K562 (cell line): ENCODE results near the gene LDLRAD3. TPM values are rescaled to one million over a fixed set of nuclear protein-coding genes. Genes with fewer than 3 reads are reported as not detected.

ENCODE experiments used
- ATAC-seq: fragments of 200-7000 bp; cut with Tn5 transposase; 3 replicates; pipeline ENCODE4 v1.9.1; 2020; ENCODE audit warnings: moderate library complexity
- BruUV-seq: library from RNA; stranded (reverse); fragments of 400-500 nt; replicated peaks from 2 replicates; lab custom pipeline; 2021; lab: Mats Ljungman, UMichigan
- CTCF ChIA-PET: fragments of 300-600 bp; formaldehyde crosslinking; extraction: SDS; loops from one replicate; lab custom pipeline; 2021; ENCODE audit warnings: low intra/inter-chr PET ratio; lab: Yijun Ruan, JAX
- POLR2A ChIA-PET: fragments of 300-600, 350-650 bp; sonication (Branson Sonifier 250); formaldehyde crosslinking; extraction: SDS; loops from one replicate; lab custom pipeline; 2021; ENCODE audit warnings: antibody characterized with exemption, inconsistent platforms; lab: Yijun Ruan, JAX
- DNase-seq, 4 experiments: peaks; one replicate each; pipeline versions ENCODE4 v3.0.0 to v3.0.0-alpha.2; 2011 to 2018; ENCODE audit warnings: low spot score in 3 of 4, mixed read lengths in 3 of 4; ENCODE audit errors: extremely low read depth in 1 of 4
- FAIRE-seq: peaks from 2 replicates; lab custom pipeline; 2011; peaks lifted over from hg19 to GRCh38; lab: Jason Lieb, UNC
- H2AFZ ChIP-seq: 2 replicates; pipeline ENCODE4 v1.6.0; 2011; ENCODE audit warnings: low read depth, low read length, control low read depth, inconsistent platforms
- H3K27ac ChIP-seq: fragments of 200-600 bp; 3 replicates; pipeline ENCODE4 v1.8.0; 2011; ENCODE audit warnings: low read depth, mild to moderate bottlenecking, control low read depth, inconsistent platforms, low read length, moderate library complexity, mixed read lengths; ENCODE audit errors: extremely low read depth
- H3K27me3 ChIP-seq, 2 experiments: fragments of 300-600 bp in 1 of 2; 2 replicates in 1 of 2; 3 replicates in 1 of 2; pipeline versions ENCODE4 v1.6.0 to v1.8.0; 2011; ENCODE audit warnings: inconsistent platforms in 2 of 2, low read length in 2 of 2, mild to moderate bottlenecking in 1 of 2, mixed read lengths in 1 of 2, moderate library complexity in 1 of 2; ENCODE audit not compliant: control insufficient read depth in 2 of 2, insufficient read depth in 2 of 2
- H3K36me3 ChIP-seq: fragments of 300-600 bp; 3 replicates; pipeline ENCODE4 v1.8.0; 2011; ENCODE audit warnings: mild to moderate bottlenecking, low read length, inconsistent platforms; ENCODE audit not compliant: control insufficient read depth, insufficient read depth
- H3K4me1 ChIP-seq, 2 experiments: fragments of 200-600 bp in 1 of 2; replicated peaks in 1 of 2; 2 replicates in 1 of 2; 3 replicates in 1 of 2; pipeline versions ENCODE4 v1.5.1 to v1.8.0; 2011; ENCODE audit warnings: inconsistent platforms in 2 of 2, low read length in 2 of 2, mild to moderate bottlenecking in 1 of 2, mixed read lengths in 1 of 2, moderate library complexity in 1 of 2; ENCODE audit not compliant: control insufficient read depth in 2 of 2, insufficient read depth in 2 of 2
- H3K4me2 ChIP-seq: 2 replicates; pipeline ENCODE4 v1.6.1; 2011; ENCODE audit warnings: low read length, control low read depth, inconsistent platforms, mixed read lengths; ENCODE audit not compliant: insufficient read depth
- H3K4me3 ChIP-seq: fragments of 200-600 bp; sonication (generic), shearing (Covaris generic); 2 replicates; pipeline ENCODE4 v1.5.1; 2016; ENCODE audit warnings: control low read depth, inconsistent platforms
- H3K79me2 ChIP-seq: fragments of 200-600 bp; 3 replicates; pipeline ENCODE4 v1.8.0; 2011; ENCODE audit warnings: low read length, inconsistent platforms; ENCODE audit not compliant: control insufficient read depth, insufficient read depth
- H3K9ac ChIP-seq, 2 experiments: 2 replicates each; pipeline versions ENCODE4 v1.6.0 to v1.6.1; 2011; ENCODE audit warnings: low read depth in 2 of 2, low read length in 2 of 2, control low read depth in 1 of 2, inconsistent platforms in 1 of 2, mild to moderate bottlenecking in 1 of 2, mixed read lengths in 1 of 2; ENCODE audit not compliant: insufficient read depth in 1 of 2
- H3K9me1 ChIP-seq: one replicate; pipeline ENCODE4 v1.6.0; 2011; ENCODE audit warnings: inconsistent platforms, mild to moderate bottlenecking, low read length, moderate library complexity; ENCODE audit not compliant: control insufficient read depth, insufficient read depth
- H3K9me3 ChIP-seq: replicated peaks from 2 replicates; pipeline ENCODE4 v1.5.1; 2011; ENCODE audit warnings: low read depth, low read length, inconsistent platforms; ENCODE audit not compliant: control insufficient read depth, insufficient read depth
- H4K20me1 ChIP-seq: replicated peaks from 2 replicates; pipeline ENCODE4 v1.6.1; 2011; ENCODE audit warnings: low read length, inconsistent platforms, mixed read lengths; ENCODE audit not compliant: control insufficient read depth, insufficient read depth
- HNRNPUL1 ChIP-seq: fragments of 200-400 bp; formaldehyde crosslinking; IDR thresholded peaks from 2 replicates; pipeline ENCODE4 v1.6.1; 2017; ENCODE audit warnings: low read length
- MEIS2 ChIP-seq: fragments of 450-650 bp; IDR thresholded peaks from 2 replicates; pipeline ENCODE4 v1.6.1; 2014; ENCODE audit warnings: mild to moderate bottlenecking; ENCODE audit not compliant: partially characterized antibody
- PBX2 ChIP-seq, 2 experiments: IDR thresholded peaks in 1 of 2; conservative IDR thresholded peaks in 1 of 2; 2 replicates each; pipeline ENCODE4 v1.6.1; 2016; ENCODE audit warnings: low read depth in 2 of 2, mild to moderate bottlenecking in 1 of 2, missing compliant biosample characterization in 1 of 2, missing genetic modification characterization in 1 of 2, moderate library complexity in 1 of 2
- WGBS: fragments of 100-300 bp; shearing (Covaris generic); methylation state at CpG from one replicate; pipeline ENCODE4 v1.1.6; 2016; ENCODE audit warnings: low coverage, mixed read lengths; ENCODE audit not compliant: insufficient coverage; ENCODE audit errors: missing lambda C conversion rate; 5-methylcytosine and 5-hydroxymethylcytosine counted together
- in situ Hi-C: fragments of 300-500 bp; cut with MboI; formaldehyde crosslinking; loops from 4 replicates; pipeline ENCODE4 v1.15.0; 2018; ENCODE audit warnings: inconsistent platforms, mixed read lengths
- intact Hi-C: fragments of 100-400 bp; cut with micrococcal nuclease; formaldehyde crosslinking; loops from 2 replicates; pipeline ENCODE4 v1.14.2; 2022
- polyA plus RNA-seq, 8 experiments: library from polyadenylated mRNA; depleted of rRNA in 4 of 8; stranded (reverse) in 5 of 8; unstranded in 3 of 8; fragments of >200 nt; fragmentation: Nextera tagmentation in 2 of 8; fragmentation: Illumina TruSeq in 1 of 8; extraction: Ambion mirVana in 2 of 8; extraction: Trizol in 1 of 8; gene quantifications; 2 replicates each; pipeline versions ENCODE4 v1.2.1 to v1.2.3, GENCODE V29; 2011 to 2014; ENCODE audit warnings: inconsistent platforms in 1 of 8, missing spikeins in 1 of 8
- total RNA-seq, 7 experiments: library from RNA; depleted of rRNA in 6 of 7; stranded (reverse); fragments of >200 nt in 6 of 7; fragmentation: Illumina TruSeq in 2 of 7; extraction: Trizol in 2 of 7; gene quantifications; 2 replicates each; pipeline versions ENCODE4 v1.2.1 to v1.2.3, GENCODE V29; 2011 to 2021; ENCODE audit warnings: low replicate concordance in 1 of 7

LDLRAD3 gene
- total and polyA plus RNA-seq, 9 of the 15 experiments (the other 6 are each of a cell fraction or from before 2014, with no cell fraction given) = 0.73 to 7.2 (median 3.5) TPM

- POLR2A ChIA-PET = interaction anchor here (0.6 to 1.0 kb wide), 3 partner anchors 10 to 259 kb away, joined by 3 to 4 read pairs (median 3); no protein-coding TSS in a partner anchor
- no peak for ATAC-seq
- no peaks in the 10 kb centered on the region for H3K9me1 ChIP-seq
- H3K27ac ChIP-seq = no peak overlapping the region
- no peaks in the 10 kb centered on the region for H3K79me2 ChIP-seq
- DNase-seq = no peak
- in situ Hi-C loops (no loop called here), intact Hi-C loops (no loop called here)
- 18% methylated on average over 8 of the region's 8 CpGs for WGBS
- H3K4me3 ChIP-seq = no peak overlapping the region
- H4K20me1 ChIP-seq = no peaks in the 10 kb centered on the region
- H3K9me3 ChIP-seq = no peaks in the 10 kb centered on the region
- TF ChIP-seq MEIS2 = peak; percentile 82
- no peak for TF ChIP-seq PBX2 (CRISPR knock-in tag; IDR thresholded peaks at IDR 0.05; ENCODE audit: low read depth)
- TF ChIP-seq PBX2 (tag; conservative IDR thresholded peaks at IDR 0.05; ENCODE audit: low read depth) = peak; percentile 92
- no peak for TF ChIP-seq HNRNPUL1
- H3K4me2 ChIP-seq = no peak overlapping the region
- CTCF ChIA-PET = no interaction called here
- no peak overlapping the region for H3K9ac ChIP-seq
- no peaks in the 10 kb centered on the region for H3K4me1 ChIP-seq
- no peak overlapping the region for H2AFZ ChIP-seq
- peaks cover 2 to 12% of the 10 kb centered on the region in 2 experiments; a peak in 3 of 5 replicates for H3K27me3 ChIP-seq
- FAIRE-seq = no peak
- H3K36me3 ChIP-seq = no peaks in the 10 kb centered on the region
- BruUV-seq = no TSS peak
Observed at GRCh38 chr11:36013950-36014897, 70.4 kb downstream of the LDLRAD3 start.
